ENCODE data around the gene USP34. TPM values are rescaled to one million over a fixed set of nuclear protein-coding genes. Genes with fewer than 3 reads are reported as not detected.
A peak's percentile ranks its signal among the peaks of the same experiment; 100 is the strongest.

The USP34 gene
- total and polyA plus RNA-seq, 9 of the 15 experiments (the other 6 are each of a cell fraction or from before 2014, with no cell fraction given), result 19.8 to 108 (median 67.8) TPM

DNA sequence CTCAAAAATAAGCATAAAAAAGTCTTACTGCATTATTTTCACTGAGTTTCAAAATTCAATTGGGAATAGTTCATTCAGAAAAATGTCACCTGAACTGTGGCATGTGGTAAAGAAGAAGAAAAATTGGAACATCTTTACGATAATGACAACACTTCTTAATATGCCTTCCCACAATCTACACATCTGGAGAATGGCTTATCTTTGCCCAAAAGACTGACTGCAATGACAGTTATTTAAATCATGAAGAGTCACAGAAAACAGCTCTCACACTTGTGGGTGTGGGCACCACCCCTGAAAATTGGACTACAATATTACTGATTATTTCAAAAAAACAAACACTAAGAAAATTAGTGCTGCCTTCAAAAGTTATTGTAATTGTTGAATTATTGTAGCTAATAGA, 152.3 kb downstream of the USP34 start (continued):
- TF ChIP-seq, protein P1, sequence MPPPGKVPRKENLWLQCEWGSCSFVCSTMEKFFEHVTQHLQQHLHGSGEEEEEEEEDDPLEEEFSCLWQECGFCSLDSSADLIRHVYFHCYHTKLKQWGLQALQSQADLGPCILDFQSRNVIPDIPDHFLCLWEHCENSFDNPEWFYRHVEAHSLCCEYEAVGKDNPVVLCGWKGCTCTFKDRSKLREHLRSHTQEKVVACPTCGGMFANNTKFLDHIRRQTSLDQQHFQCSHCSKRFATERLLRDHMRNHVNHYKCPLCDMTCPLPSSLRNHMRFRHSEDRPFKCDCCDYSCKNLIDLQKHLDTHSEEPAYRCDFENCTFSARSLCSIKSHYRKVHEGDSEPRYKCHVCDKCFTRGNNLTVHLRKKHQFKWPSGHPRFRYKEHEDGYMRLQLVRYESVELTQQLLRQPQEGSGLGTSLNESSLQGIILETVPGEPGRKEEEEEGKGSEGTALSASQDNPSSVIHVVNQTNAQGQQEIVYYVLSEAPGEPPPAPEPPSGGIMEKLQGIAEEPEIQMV (tag; conservative IDR thresholded peaks at IDR 0.05; ENCODE audit: low read depth), result no peak
- TF ChIP-seq, protein P2, sequence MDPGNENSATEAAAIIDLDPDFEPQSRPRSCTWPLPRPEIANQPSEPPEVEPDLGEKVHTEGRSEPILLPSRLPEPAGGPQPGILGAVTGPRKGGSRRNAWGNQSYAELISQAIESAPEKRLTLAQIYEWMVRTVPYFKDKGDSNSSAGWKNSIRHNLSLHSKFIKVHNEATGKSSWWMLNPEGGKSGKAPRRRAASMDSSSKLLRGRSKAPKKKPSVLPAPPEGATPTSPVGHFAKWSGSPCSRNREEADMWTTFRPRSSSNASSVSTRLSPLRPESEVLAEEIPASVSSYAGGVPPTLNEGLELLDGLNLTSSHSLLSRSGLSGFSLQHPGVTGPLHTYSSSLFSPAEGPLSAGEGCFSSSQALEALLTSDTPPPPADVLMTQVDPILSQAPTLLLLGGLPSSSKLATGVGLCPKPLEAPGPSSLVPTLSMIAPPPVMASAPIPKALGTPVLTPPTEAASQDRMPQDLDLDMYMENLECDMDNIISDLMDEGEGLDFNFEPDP (CRISPR knock-in tag; IDR thresholded peaks at IDR 0.05), result no peak
- TF ChIP-seq ARID1B (IDR thresholded peaks at IDR 0.05) (peak; percentile 23; the same call in 1 of the 2 replicates), JUN (IDR thresholded peaks at IDR 0.05; ENCODE audit: borderline replicate concordance, low read depth, low read length) (no peak), JUN (CRISPR knock-in tag; IDR thresholded peaks at IDR 0.05; ENCODE audit: borderline replicate concordance) (no peak), EP300 (IDR thresholded peaks at IDR 0.05; ENCODE audit: low read length) (0 out of 2 replicates have a peak, but pooled peaks have one; percentile 32), JUND (IDR thresholded peaks at IDR 0.05; ENCODE audit: borderline replicate concordance, low read depth, low read length) (no peak), JUND (tag; IDR thresholded peaks at IDR 0.05; ENCODE audit: borderline replicate concordance, low read depth, low read length) (no peak)

DNA sequence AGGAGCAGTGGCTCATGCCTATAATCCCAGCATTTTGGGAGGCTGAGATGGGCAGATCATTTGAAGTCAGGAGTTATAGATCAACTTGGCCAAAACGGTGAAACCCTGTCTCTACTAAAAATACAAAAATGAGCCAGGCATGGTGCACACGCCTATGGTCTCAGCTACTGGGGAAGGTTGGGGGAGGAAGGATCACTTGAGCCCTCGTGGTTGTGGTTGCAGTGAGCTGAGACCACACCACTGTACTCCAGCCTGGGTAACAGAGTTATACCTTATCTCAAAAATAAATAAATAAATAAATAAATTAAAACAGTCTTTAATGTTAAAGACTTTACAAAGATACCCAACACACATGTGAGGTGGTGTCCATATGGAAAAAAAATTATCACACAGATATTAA, 174.9 kb downstream of the USP34 start:
- Histone ChIP-seq H3K9me1 (ENCODE audit: control insufficient read depth, insufficient read depth, low read length) (no peaks in the 10 kb centered on the region), H3K79me2 (ENCODE audit: control insufficient read depth, insufficient read depth, low read length) (no peaks in the 10 kb centered on the region), H3K9me3 (replicated peaks; ENCODE audit: control insufficient read depth, insufficient read depth, low read depth, low read length) (no peaks in the 10 kb centered on the region), H4K20me1 (replicated peaks; ENCODE audit: control insufficient read depth, insufficient read depth, low read length) (no peaks in the 10 kb centered on the region), H2AFZ (ENCODE audit: low read depth, low read length) (no peak overlapping the region), H3K9ac (ENCODE audit: insufficient read depth in 1 of 2, low read depth in 2 of 2, low read length in 2 of 2) (no peak overlapping the region), H3K27ac (ENCODE audit: extremely low read depth, low read depth, low read length) (no peak overlapping the region), H3K4me1 (replicated peaks in 1 of 2; ENCODE audit: control insufficient read depth in 2 of 2, insufficient read depth in 2 of 2, low read length in 2 of 2) (no peaks in the 10 kb centered on the region), H3K36me3 (ENCODE audit: control insufficient read depth, insufficient read depth, low read length) (peaks cover 64% of the 10 kb centered on the region; the same call in 2 of the 3 replicates), H3K4me3 (no peak overlapping the region), H3K4me2 (ENCODE audit: insufficient read depth, low read length) (no peak overlapping the region), H3K27me3 (ENCODE audit: control insufficient read depth in 2 of 2, insufficient read depth in 2 of 2, low read length in 2 of 2) (no peaks in the 10 kb centered on the region)
- FAIRE-seq, result no peak
- ChIA-PET CTCF (ENCODE audit: low intra/inter-chr PET ratio) (no interaction called here), POLR2A (interaction anchor here (0.6 kb wide), 1 partner anchor 51 kb away, joined by 4 read pairs; no protein-coding TSS in a partner anchor)
- WGBS (ENCODE audit: insufficient coverage, low coverage, missing lambda C conversion rate), result 65% methylated on average over 3 of the region's 3 CpGs
- in situ Hi-C loops (cut with MboI) (no loop called here), intact Hi-C loops (cut with micrococcal nuclease) (no loop called here)
- BruUV-seq (replicated peaks), result no TSS peak
- ATAC-seq, result peak; percentile 53; the same call in 1 of the 3 replicates
- DNase-seq (ENCODE audit: extremely low read depth in 1 of 4, low spot score in 3 of 4), result no peak
- TF ChIP-seq SMARCA5 (IDR thresholded peaks at IDR 0.05) (no peak), ZNF431 (CRISPR knock-in tag; IDR thresholded peaks at IDR 0.05) (no peak), ZNF133 (CRISPR knock-in tag; IDR thresholded peaks at IDR 0.05) (no peak), ZEB2 (IDR thresholded peaks at IDR 0.05) (no peak), ZFX (CRISPR knock-in tag; IDR thresholded peaks at IDR 0.05) (no peak), C11orf30 (IDR thresholded peaks at IDR 0.05; ENCODE audit: low read depth) (no peak), SMARCE1 (IDR thresholded peaks at IDR 0.05) (no peak)
- TF ChIP-seq, protein P3, sequence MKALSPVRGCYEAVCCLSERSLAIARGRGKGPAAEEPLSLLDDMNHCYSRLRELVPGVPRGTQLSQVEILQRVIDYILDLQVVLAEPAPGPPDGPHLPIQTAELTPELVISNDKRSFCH (CRISPR knock-in tag; IDR thresholded peaks at IDR 0.05), result no peak
- TF ChIP-seq, protein P3 (tag; IDR thresholded peaks at IDR 0.05), result no peak
- TF ChIP-seq, protein P4, sequence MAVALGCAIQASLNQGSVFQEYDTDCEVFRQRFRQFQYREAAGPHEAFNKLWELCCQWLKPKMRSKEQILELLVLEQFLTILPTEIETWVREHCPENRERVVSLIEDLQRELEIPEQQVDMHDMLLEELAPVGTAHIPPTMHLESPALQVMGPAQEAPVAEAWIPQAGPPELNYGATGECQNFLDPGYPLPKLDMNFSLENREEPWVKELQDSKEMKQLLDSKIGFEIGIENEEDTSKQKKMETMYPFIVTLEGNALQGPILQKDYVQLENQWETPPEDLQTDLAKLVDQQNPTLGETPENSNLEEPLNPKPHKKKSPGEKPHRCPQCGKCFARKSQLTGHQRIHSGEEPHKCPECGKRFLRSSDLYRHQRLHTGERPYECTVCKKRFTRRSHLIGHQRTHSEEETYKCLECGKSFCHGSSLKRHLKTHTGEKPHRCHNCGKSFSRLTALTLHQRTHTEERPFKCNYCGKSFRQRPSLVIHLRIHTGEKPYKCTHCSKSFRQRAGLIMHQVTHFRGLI (CRISPR knock-in tag; IDR thresholded peaks at IDR 0.05), result no peak

All from K562 (cell line).